NCI-H2081 treated with DMSO at 0.1 percent for 48 hours (cell line): ENCODE results near the gene FARS2.

Experiments used
- DNase-seq: peaks from one replicate; lab custom pipeline; 2025; lab: John Stamatoyannopoulos, UW

FARS2 gene

GRCh38 chr6:5249451-5250122 lies 11.7 kb upstream of the FARS2 start:
- DNase-seq = no peak

- no peak for DNase-seq
These were observed 10.9 kb upstream of the FARS2 start for GRCh38 chr6:5250451-5250850.

GRCh38 chr6:5250911-5251310 lies 10.4 kb upstream of the FARS2 start:
- no peak for DNase-seq

GRCh38 chr6:5256952-5257351 lies 4.4 kb upstream of the FARS2 start:
- no peak for DNase-seq

GRCh38 chr6:5257400-5257799 lies 3.9 kb upstream of the FARS2 start:
- no peak for DNase-seq

GRCh38 chr6:5259428-5259827 lies 1.9 kb upstream of the FARS2 start:
- no peak for DNase-seq

GRCh38 chr6:5260111-5260620 lies 1.1 kb upstream of the FARS2 start:
- no peak for DNase-seq

GRCh38 chr6:5261545-5262109 lies 314 bp downstream of the FARS2 start:
- DNase-seq = no peak

- DNase-seq = no peak
These were observed 5.1 kb downstream of the FARS2 start for GRCh38 chr6:5266423-5266822.

GRCh38 chr6:5270093-5270680 lies 8.9 kb downstream of the FARS2 start:
- DNase-seq = no peak

GRCh38 chr6:5271926-5272325 lies 10.6 kb downstream of the FARS2 start:
- DNase-seq = no peak

GRCh38 chr6:5274231-5274630 lies 12.9 kb downstream of the FARS2 start:
- DNase-seq = no peak

- DNase-seq = no peak
These were observed 14.2 kb downstream of the FARS2 start for GRCh38 chr6:5275497-5275896.

- no peak for DNase-seq
These were observed 15.3 kb downstream of the FARS2 start for GRCh38 chr6:5276581-5276980.

GRCh38 chr6:5277589-5277988 lies 16.3 kb downstream of the FARS2 start:
- no peak for DNase-seq

- DNase-seq = no peak
These were observed 16.7 kb downstream of the FARS2 start for GRCh38 chr6:5278047-5278446.

- no peak for DNase-seq
These were observed 17.3 kb downstream of the FARS2 start for GRCh38 chr6:5278565-5279120.

GRCh38 chr6:5279891-5280338 lies 18.6 kb downstream of the FARS2 start:
- no peak for DNase-seq

GRCh38 chr6:5280920-5281319 lies 19.6 kb downstream of the FARS2 start:
- no peak for DNase-seq

- DNase-seq = no peak
These were observed 20.9 kb downstream of the FARS2 start for GRCh38 chr6:5282191-5282623.

GRCh38 chr6:5285081-5285480 lies 23.8 kb downstream of the FARS2 start:
- DNase-seq = no peak

- no peak for DNase-seq
These were observed 24.2 kb downstream of the FARS2 start for GRCh38 chr6:5285526-5285925.

GRCh38 chr6:5286780-5287179 lies 25.5 kb downstream of the FARS2 start:
- no peak for DNase-seq
